ENCODE data around the gene PLP1. TPM values are rescaled to one million over a fixed set of nuclear protein-coding genes. Genes with fewer than 3 reads are reported as not detected.
"Not testable (repeated sequence)": the region's sequence is repeated elsewhere in the genome, so short reads cannot be mapped to it uniquely, and the experiment has no call there.

Gene PLP1
- polyA plus RNA-seq, 4 donors: 5.1 to 77.9 (median 15.6) TPM

GRCh38 chrX:103780336-103781061 lies 3.9 kb downstream of the PLP1 start:
- no peak for DNase-seq (ENCODE audit: low read depth in 4 of 4, low spot score in 3 of 4)

DNA sequence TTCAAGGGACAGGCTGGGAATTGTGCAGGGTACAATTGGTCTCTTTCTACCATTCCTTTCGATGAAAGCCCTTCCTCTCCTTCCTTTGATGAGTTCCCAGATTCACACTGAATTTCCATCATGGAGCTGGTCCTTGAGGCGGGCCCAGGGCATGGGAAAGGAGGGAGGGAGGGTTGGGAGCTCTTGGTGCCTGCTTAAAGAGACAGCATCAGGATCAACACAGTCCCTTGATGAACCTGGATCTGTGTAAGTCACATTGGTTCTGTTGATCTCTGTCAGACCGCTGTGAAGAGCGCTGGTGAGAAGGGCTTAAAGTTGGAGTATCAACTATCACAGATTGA lies 4.4 kb downstream of the PLP1 start:
- DNase-seq (ENCODE audit: low read depth in 4 of 4, low spot score in 3 of 4): no peak

- DNase-seq (ENCODE audit: low read depth in 4 of 4, low spot score in 3 of 4): no peak
These were observed 5.1 kb downstream of the PLP1 start for GRCh38 chrX:103781706-103782105.

- no peak for DNase-seq (ENCODE audit: low read depth in 4 of 4, low spot score in 3 of 4)
These were observed 6.0 kb downstream of the PLP1 start for GRCh38 chrX:103782640-103783039.

GRCh38 chrX:103783196-103783595 lies 6.6 kb downstream of the PLP1 start:
- DNase-seq (ENCODE audit: low read depth in 4 of 4, low spot score in 3 of 4): no peak

- no peak for DNase-seq (ENCODE audit: low read depth in 4 of 4, low spot score in 3 of 4)
These were observed 7.3 kb downstream of the PLP1 start for GRCh38 chrX:103783971-103784370.

DNA sequence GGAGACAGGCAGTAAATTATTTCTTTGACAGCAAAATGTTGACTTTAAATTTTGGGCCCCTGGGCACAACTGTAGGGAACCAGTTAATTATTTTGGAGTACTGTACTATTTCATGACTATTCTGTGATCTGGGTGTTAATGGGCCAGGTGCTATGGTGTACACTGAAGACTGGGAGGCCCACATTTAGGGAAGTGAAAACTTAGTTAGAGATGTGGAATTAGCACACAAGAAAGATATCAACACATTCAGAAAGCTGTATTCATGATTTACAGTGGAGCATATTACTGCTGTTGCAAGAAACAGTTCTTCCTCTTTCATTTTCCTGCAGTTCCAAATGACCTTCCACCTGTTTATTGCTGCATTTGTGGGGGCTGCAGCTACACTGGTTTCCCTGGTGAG lies 12.4 kb downstream of the PLP1 start:
- DNase-seq (ENCODE audit: low read depth in 4 of 4, low spot score in 3 of 4): no peak

GRCh38 chrX:103791228-103791627 lies 14.6 kb downstream of the PLP1 start:
- no peak for DNase-seq (ENCODE audit: low read depth in 4 of 4, low spot score in 3 of 4)

GRCh38 chrX:103791826-103792485 lies 15.3 kb downstream of the PLP1 start:
- no peak for DNase-seq (ENCODE audit: low read depth in 4 of 4, low spot score in 3 of 4)

GRCh38 chrX:103792916-103793544 lies 16.4 kb downstream of the PLP1 start:
- no peak for DNase-seq (ENCODE audit: low read depth in 4 of 4, low spot score in 3 of 4)

- no peak for DNase-seq (ENCODE audit: low read depth in 4 of 4, low spot score in 3 of 4)
These were observed 16.9 kb downstream of the PLP1 start for GRCh38 chrX:103793545-103793940.

GRCh38 chrX:103794119-103794518 lies 17.5 kb downstream of the PLP1 start:
- DNase-seq (ENCODE audit: low read depth in 4 of 4, low spot score in 3 of 4): no peak

DNA sequence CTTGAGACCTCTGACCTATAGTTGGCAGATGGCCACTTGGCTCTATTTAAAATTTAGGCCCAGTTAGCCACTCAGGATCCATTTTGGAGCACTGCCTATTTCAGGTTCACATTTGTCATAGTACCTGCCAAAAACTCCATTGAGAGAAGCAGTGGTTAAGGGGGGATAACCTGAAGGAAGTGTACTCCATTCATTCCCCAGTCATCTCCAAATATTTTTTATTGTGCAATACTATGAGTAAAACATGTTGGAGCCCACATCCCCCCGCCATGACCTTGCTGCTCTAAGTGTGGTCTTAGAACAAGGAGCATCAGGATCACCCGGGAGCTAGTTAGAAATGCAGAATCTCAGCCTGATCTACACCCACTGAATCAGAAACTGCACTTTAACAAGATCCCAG lies 21.1 kb downstream of the PLP1 start:
- no peak for DNase-seq (ENCODE audit: low read depth in 4 of 4, low spot score in 3 of 4)

- DNase-seq (ENCODE audit: low read depth in 4 of 4, low spot score in 3 of 4): no peak
These were observed 23.7 kb downstream of the PLP1 start for GRCh38 chrX:103800318-103800717.

DNA sequence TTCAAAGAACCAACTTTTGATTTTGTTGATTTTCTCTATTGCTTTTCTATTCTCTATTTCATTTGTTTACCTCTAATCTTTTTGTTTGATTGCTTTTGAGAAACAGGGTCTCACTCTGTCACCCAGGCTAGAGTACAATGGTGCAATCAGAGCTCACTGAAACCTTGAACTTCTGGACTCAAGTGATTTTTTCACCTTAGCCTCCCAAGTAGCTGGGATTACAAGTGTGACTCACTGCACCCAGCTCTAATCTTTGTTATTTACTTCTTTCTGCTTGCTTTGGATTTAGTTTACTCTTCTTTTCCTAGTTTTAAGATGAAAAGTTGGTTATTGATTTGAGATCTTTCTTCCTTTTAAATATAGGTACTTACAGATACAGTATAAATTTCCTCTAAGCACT lies 29.2 kb downstream of the PLP1 start:
- DNase-seq (ENCODE audit: low read depth in 4 of 4, low spot score in 3 of 4): no peak

- no peak for DNase-seq (ENCODE audit: low read depth in 4 of 4, low spot score in 3 of 4)
These were observed 30.3 kb downstream of the PLP1 start for GRCh38 chrX:103806862-103807474.

- no peak for DNase-seq (ENCODE audit: low read depth in 4 of 4, low spot score in 3 of 4)
These were observed 35.2 kb downstream of the PLP1 start for GRCh38 chrX:103811858-103812257.

DNA sequence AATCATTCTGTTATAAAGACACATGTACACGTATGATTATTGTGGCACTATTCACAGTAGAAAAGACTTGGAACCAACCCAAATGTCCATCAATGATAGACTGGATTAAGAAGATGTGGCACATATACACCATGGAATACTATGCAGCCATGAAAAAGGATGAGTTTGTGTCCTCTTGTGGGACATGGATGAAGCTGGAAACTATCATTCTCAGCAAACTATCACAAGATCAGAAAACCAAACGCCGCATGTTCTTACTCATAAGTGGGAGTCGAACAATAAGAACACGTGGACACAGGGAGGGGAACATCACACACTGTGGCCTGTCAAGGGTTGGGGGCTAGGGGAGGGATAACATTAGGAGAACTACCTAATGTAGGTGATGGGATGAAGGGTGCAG lies 40.5 kb downstream of the PLP1 start:
- not testable (repeated sequence) for DNase-seq (ENCODE audit: low read depth in 4 of 4, low spot score in 3 of 4)

GRCh38 chrX:103817502-103817901 lies 40.9 kb downstream of the PLP1 start:
- DNase-seq (ENCODE audit: low read depth in 4 of 4, low spot score in 3 of 4): peak; percentile 5 to 25 (median 13)

DNA sequence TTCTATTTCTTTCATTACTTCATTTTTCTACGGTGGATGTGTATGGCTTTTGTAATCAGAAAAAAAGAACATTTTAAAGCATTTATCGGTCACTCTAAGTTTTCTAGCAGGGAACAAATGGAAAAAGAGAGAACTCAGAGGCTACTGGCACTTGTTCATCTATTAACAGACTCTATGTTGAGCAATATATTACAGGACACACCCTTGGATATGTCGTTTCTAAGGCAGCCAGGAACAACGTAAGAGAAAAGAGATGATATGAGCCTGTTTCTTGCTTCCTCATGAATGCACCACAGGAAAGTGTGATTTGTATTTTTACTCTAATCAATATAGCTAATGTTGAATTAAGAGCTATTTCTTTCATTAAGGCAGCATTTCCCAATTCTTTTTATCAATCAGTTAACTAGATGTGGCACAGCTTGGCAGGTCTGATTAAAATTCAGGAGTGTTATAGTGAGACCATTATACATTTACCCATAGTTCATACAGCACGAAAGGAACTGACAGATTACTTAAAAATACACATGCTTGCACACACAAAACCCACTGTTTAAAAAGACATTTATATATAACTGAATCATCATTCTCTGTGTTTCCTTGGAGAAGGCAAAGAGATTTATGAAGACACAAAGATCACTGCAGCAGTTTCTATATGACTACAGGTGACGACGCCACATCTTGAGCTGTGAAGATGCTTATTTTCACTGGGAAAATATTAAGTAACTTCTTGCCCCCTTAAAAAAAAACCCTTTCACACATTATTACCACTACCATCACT lies 42.4 kb downstream of the PLP1 start:
- DNase-seq (ENCODE audit: low read depth in 4 of 4, low spot score in 3 of 4): no peak

- not testable (repeated sequence) for DNase-seq (ENCODE audit: low read depth in 4 of 4, low spot score in 3 of 4)
These were observed 44.2 kb downstream of the PLP1 start for GRCh38 chrX:103820802-103821201.
